ENCODE measurements around the gene A3GALT2. TPM values are rescaled to one million over a fixed set of nuclear protein-coding genes. Genes with fewer than 3 reads are reported as not detected.
A peak's percentile ranks its signal among the peaks of the same experiment; 100 is the strongest.

Gene A3GALT2
- total and polyA plus RNA-seq, 8 donors: not detected

DNA sequence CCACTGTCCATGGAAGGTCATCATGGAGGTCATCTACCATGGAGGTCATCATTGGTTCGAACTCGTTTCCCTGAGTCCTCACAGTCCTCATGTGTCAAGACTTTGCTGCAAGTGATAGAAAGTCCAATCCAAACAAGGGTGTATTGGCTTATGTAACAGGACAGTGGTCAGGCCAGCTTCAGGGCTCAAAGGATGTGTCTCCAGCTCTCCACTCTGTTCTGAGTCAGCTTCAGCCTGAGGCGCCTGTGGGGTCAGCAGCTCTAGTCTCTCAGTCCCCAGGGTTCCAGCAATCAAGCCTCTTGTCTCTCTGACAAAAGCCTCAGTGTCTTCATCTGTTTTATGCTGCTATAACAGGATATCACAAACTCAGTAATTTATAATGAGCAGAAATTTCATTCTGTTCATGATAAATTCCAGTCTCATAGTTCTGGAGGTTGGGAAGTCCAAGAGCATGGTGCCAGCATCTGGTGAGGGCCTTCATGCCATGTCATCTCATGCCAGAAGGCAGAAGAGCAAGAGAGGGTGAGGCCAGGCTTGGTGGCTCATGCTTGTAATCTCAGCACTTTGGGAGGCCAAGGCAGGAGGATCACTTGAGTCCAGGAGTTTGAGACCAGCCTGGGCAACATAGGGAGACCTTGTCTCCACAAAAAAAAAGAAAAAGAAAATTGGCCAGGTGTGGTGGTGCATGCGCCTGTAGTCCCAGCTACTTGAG, 19.5 kb downstream of the A3GALT2 start:
- Histone ChIP-seq H3K27ac (peak overlapping the region in 2 of 5 donors; percentile 42 to 73), H3K4me3 (no peak overlapping the region), H3K36me3 (peaks cover 0 to 36% (median 26%) of the 10 kb centered on the region in 4 donors), H3K27me3 (peaks cover 0 to 6% (median 3%) of the 10 kb centered on the region in 3 donors), H3K9me3 (no peaks in the 10 kb centered on the region), H3K4me1 (peaks cover 11 to 33% (median 22%) of the 10 kb centered on the region in 4 donors)
- TF ChIP-seq, protein P1, sequence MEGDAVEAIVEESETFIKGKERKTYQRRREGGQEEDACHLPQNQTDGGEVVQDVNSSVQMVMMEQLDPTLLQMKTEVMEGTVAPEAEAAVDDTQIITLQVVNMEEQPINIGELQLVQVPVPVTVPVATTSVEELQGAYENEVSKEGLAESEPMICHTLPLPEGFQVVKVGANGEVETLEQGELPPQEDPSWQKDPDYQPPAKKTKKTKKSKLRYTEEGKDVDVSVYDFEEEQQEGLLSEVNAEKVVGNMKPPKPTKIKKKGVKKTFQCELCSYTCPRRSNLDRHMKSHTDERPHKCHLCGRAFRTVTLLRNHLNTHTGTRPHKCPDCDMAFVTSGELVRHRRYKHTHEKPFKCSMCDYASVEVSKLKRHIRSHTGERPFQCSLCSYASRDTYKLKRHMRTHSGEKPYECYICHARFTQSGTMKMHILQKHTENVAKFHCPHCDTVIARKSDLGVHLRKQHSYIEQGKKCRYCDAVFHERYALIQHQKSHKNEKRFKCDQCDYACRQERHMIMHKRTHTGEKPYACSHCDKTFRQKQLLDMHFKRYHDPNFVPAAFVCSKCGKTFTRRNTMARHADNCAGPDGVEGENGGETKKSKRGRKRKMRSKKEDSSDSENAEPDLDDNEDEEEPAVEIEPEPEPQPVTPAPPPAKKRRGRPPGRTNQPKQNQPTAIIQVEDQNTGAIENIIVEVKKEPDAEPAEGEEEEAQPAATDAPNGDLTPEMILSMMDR (IDR thresholded peaks at IDR 0.05): no peak
- intact Hi-C loops (cut with DNase I; ENCODE audit: low total_unique reads): no loop called here
- DNase-seq: no peak
- WGBS, 5 donors: 73 to 95% (median 81%) methylated on average over 4 of the region's 4 CpGs

- intact Hi-C loops (cut with DNase I; ENCODE audit: low total_unique reads): no loop called here
- peaks cover 0 to 44% (median 33%) of the 10 kb centered on the region in 4 donors for H3K36me3 ChIP-seq
- 26 to 65% (median 52%) methylated on average over 5 of the region's 5 CpGs for WGBS, 5 donors
- TF ChIP-seq POLR2AphosphoS5 (IDR thresholded peaks at IDR 0.05): no peak
- TF ChIP-seq EP300 (IDR thresholded peaks at IDR 0.05): no peak
- TF ChIP-seq, protein P1 (IDR thresholded peaks at IDR 0.05): no peak
- no peak for TF ChIP-seq POLR2A (IDR thresholded peaks at IDR 0.05)
- peaks cover 10 to 36% (median 23%) of the 10 kb centered on the region in 4 donors for H3K4me1 ChIP-seq
- H3K27ac ChIP-seq: peak overlapping the region in 2 of 5 donors; percentile 42 to 73
- no peaks in the 10 kb centered on the region for H3K9me3 ChIP-seq
- no peaks in the 10 kb centered on the region for H3K27me3 ChIP-seq
- DNase-seq: peak; percentile 73 to 85
- H3K4me3 ChIP-seq: no peak overlapping the region
Observed at GRCh38 chr1:33300673-33301072, 20.2 kb downstream of the A3GALT2 start.

DNA sequence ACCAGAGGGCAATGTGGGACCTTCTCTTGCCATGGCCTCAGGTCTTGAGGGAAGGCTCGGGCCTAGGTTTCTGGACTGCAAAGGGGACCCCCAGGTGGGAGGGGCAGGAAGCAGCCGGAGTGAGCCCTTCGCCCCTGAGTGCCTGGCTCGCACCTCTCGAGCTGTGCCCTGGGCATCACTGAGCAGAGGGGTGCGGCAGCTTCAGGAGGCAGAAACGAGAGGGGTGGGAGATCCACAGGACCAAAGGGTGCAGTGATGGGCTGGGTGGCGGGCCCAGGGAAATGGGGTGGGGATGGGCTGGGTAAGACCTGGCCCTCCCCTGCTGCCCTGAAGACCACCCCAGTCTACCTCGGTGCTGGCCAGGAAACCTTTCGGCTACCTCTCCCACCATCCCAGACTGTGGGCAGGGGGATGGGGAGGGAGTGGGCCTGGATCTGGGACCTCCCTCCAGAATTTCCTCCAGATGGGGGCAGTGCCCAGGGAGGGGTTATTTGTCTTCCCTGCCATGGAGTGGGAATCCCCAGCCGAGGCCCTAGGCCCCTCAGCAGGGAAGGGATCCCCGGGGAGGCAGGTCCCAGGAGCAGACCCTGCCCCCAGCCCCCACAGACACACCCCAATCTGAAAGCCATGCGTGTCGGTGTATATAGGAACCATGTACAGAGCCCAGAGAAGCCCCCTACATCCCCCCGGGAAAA, 21.3 kb downstream of the A3GALT2 start:
- no peak for DNase-seq
- no peaks in the 10 kb centered on the region for H3K27me3 ChIP-seq
- H3K36me3 ChIP-seq: peaks cover 8 to 54% (median 41%) of the 10 kb centered on the region in 4 donors
- H3K4me1 ChIP-seq: peaks cover 13 to 45% (median 30%) of the 10 kb centered on the region in 4 donors
- intact Hi-C loops (cut with DNase I; ENCODE audit: low total_unique reads): loop anchor here (10.0 kb wide), 1 partner anchor 165 kb away; no protein-coding TSS in a partner anchor
- H3K27ac ChIP-seq: peak overlapping the region in 1 of 5 donors; percentile 73
- WGBS, 5 donors: 86 to 94% (median 92%) methylated on average over 13 to 15 of the region's 15 CpGs
- TF ChIP-seq, protein P1 (IDR thresholded peaks at IDR 0.05): no peak
- TF ChIP-seq POLR2AphosphoS5 (IDR thresholded peaks at IDR 0.05) (no peak), EP300 (IDR thresholded peaks at IDR 0.05) (no peak), POLR2A (IDR thresholded peaks at IDR 0.05) (no peak)
- no peaks in the 10 kb centered on the region for H3K9me3 ChIP-seq
- H3K4me3 ChIP-seq: no peak overlapping the region

DNA sequence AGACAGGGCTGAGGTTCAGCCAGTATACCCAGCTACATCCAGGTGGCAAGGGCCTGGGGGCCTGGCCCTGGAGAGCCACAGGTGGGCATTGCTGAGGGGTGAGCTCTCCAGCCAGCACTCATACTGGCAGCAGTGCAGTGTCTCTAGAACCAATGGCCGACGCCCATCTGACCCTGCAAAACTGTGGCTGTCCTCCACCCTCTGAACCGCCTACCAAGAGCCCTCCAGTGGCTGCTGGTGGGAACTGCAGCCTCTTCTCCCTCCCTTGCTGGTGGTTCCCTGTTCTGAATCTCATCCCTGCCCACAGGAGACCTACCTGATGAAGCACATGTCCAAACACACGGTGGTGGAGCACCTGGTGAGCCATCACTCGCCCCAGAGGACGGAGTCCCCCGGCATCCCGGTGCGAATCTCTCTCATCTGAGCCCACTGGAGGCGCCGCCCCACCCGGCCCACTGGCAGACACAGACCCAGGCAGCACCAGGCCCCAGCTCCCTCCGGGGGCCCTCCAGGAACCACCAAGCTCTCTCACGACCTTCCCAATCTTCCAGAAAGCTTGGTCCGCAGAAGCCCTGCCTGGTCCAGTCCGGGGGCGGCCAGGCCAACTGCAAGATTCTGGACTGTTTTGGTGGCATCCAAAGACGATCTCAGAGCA, 22.1 kb downstream of the A3GALT2 start:
- Histone ChIP-seq H3K27me3 (no peaks in the 10 kb centered on the region), H3K4me3 (no peak overlapping the region), H3K36me3 (peaks cover 9 to 63% (median 49%) of the 10 kb centered on the region in 4 donors), H3K27ac (peak overlapping the region in 2 of 5 donors; percentile 30 to 73), H3K4me1 (peaks cover 13 to 45% (median 30%) of the 10 kb centered on the region in 4 donors), H3K9me3 (no peaks in the 10 kb centered on the region)
- DNase-seq: peak; percentile 78 to 81
- no peak for TF ChIP-seq POLR2A (IDR thresholded peaks at IDR 0.05)
- TF ChIP-seq, protein P1 (IDR thresholded peaks at IDR 0.05): peak in 5 of 7 experiments; percentile 79 to 94 (median 91)
- intact Hi-C loops (cut with DNase I; ENCODE audit: low total_unique reads): loop anchor here (10.0 kb wide), 1 partner anchor 166 kb away; no protein-coding TSS in a partner anchor
- 68 to 78% (median 72%) methylated on average over 18 of the region's 18 CpGs for WGBS, 5 donors

Measured in stomach (tissue), 9 donors.